Thyroid gland (tissue), 4 donors: ENCODE data around the gene MYO16. TPM values are rescaled to one million over a fixed set of nuclear protein-coding genes. Genes with fewer than 3 reads are reported as not detected.

Source experiments
- DNase-seq, 2 donors: peaks; one replicate each; pipeline ENCODE4 v3.0.0-alpha.2; 2019
- H3K27ac ChIP-seq, 3 donors: fragments of 200-600 bp; sonication (generic); 1 replicate in 2 of 3; 2 replicates in 1 of 3; pipeline ENCODE4 v1.5.1; 2016 to 2019; ENCODE audit warnings: mild to moderate bottlenecking in 1 of 3, moderate library complexity in 1 of 3
- H3K27me3 ChIP-seq: fragments of 200-600 bp; sonication (generic); one replicate; pipeline ENCODE4 v1.5.1; 2019
- H3K36me3 ChIP-seq, 2 donors: fragments of 200-600 bp; sonication (generic); one replicate each; pipeline ENCODE4 v1.5.1; 2016 to 2019
- H3K4me1 ChIP-seq, 2 donors: fragments of 200-600 bp; sonication (generic); one replicate each; pipeline ENCODE4 v1.5.1; 2017 to 2019
- H3K4me3 ChIP-seq, 3 donors: fragments of 200-600 bp; sonication (generic); replicated peaks in 1 of 3; 1 replicate in 2 of 3; 2 replicates in 1 of 3; pipeline ENCODE4 v1.5.1; 2016; ENCODE audit warnings: mild to moderate bottlenecking in 1 of 3
- H3K9me3 ChIP-seq: fragments of 200-600 bp; sonication (generic); one replicate; pipeline ENCODE4 v1.5.1; 2017
- CTCF ChIP-seq, 6 experiments: fragments of 200-600 bp in 3 of 6; fragments of 450-650 bp in 3 of 6; sonication (generic) in 3 of 6; IDR thresholded peaks; one replicate each; pipeline ENCODE4 v1.5.1; 2016 to 2019; ENCODE audit warnings: antibody characterized with exemption in 6 of 6, mild to moderate bottlenecking in 2 of 6, inconsistent platforms in 1 of 6, moderate library complexity in 1 of 6
- POLR2A ChIP-seq, 2 donors: fragments of 450-650 bp; IDR thresholded peaks; one replicate each; pipeline ENCODE4 v1.6.1; 2017; ENCODE audit warnings: antibody characterized with exemption in 2 of 2, mild to moderate bottlenecking in 2 of 2, moderate library complexity in 1 of 2
- WGBS, 2 donors: methylation state at CpG; one replicate each; pipeline ENCODE4 v1.1.5; 2017; 5-methylcytosine and 5-hydroxymethylcytosine counted together
- intact Hi-C: fragments of 100-400 bp; cut with DNase I; formaldehyde crosslinking; loops from one replicate; pipeline ENCODE4 v1.15.1; 2023
- total RNA-seq, 4 donors: library from RNA; depleted of rRNA; stranded (reverse); fragments of >200 nt; gene quantifications; one replicate each; pipeline ENCODE4 v1.2.3, GENCODE V29; 2016

Gene MYO16
- total RNA-seq, 4 donors from 2014 or later = 0.10 to 0.13 (median 0.13) TPM; not detected in 1

GRCh38 chr13:109246001-109246400, 616.6 kb downstream of the MYO16 start:
- no peaks in the 10 kb centered on the region for H3K4me1 ChIP-seq
- WGBS, 2 donors = 91 to 96% methylated on average over 1 of the region's 1 CpG
- DNase-seq = no peak
- H3K9me3 ChIP-seq = no peaks in the 10 kb centered on the region
- H3K4me3 ChIP-seq = no peak overlapping the region
- intact Hi-C loops = no loop called here
- TF ChIP-seq CTCF (IDR thresholded peaks at IDR 0.05) (no peak), POLR2A (IDR thresholded peaks at IDR 0.05) (no peak)
- no peaks in the 10 kb centered on the region for H3K36me3 ChIP-seq
- no peak overlapping the region for H3K27ac ChIP-seq
- no peaks in the 10 kb centered on the region for H3K27me3 ChIP-seq

GRCh38 chr13:109249780-109250528, 620.5 kb downstream of the MYO16 start:
- Histone ChIP-seq H3K4me1 (no peaks in the 10 kb centered on the region), H3K4me3 (no peak overlapping the region), H3K9me3 (no peaks in the 10 kb centered on the region), H3K27me3 (no peaks in the 10 kb centered on the region), H3K27ac (no peak overlapping the region), H3K36me3 (no peaks in the 10 kb centered on the region)
- intact Hi-C loops = no loop called here
- DNase-seq = no peak
- no peak for TF ChIP-seq POLR2A (IDR thresholded peaks at IDR 0.05)
- no peak for TF ChIP-seq CTCF (IDR thresholded peaks at IDR 0.05)
- WGBS, 2 donors = 92 to 93% methylated on average over 4 of the region's 4 CpGs

GRCh38 chr13:109251956-109252355, 622.5 kb downstream of the MYO16 start:
- WGBS, 2 donors = 56 to 68% methylated on average over 2 of the region's 2 CpGs
- no peak for DNase-seq
- no peak for TF ChIP-seq POLR2A (IDR thresholded peaks at IDR 0.05)
- TF ChIP-seq CTCF (IDR thresholded peaks at IDR 0.05) = no peak
- intact Hi-C loops = no loop called here
- H3K27ac ChIP-seq = no peak overlapping the region
- H3K9me3 ChIP-seq = no peaks in the 10 kb centered on the region
- no peak overlapping the region for H3K4me3 ChIP-seq
- no peaks in the 10 kb centered on the region for H3K4me1 ChIP-seq
- no peaks in the 10 kb centered on the region for H3K27me3 ChIP-seq
- no peaks in the 10 kb centered on the region for H3K36me3 ChIP-seq

- Histone ChIP-seq H3K4me1 (no peaks in the 10 kb centered on the region), H3K9me3 (no peaks in the 10 kb centered on the region), H3K27ac (no peak overlapping the region), H3K4me3 (no peak overlapping the region), H3K36me3 (no peaks in the 10 kb centered on the region), H3K27me3 (no peaks in the 10 kb centered on the region)
- WGBS, 2 donors = 88 to 95% methylated on average over 1 of the region's 1 CpG
- intact Hi-C loops = no loop called here
- DNase-seq = no peak
- no peak for TF ChIP-seq POLR2A (IDR thresholded peaks at IDR 0.05)
- TF ChIP-seq CTCF (IDR thresholded peaks at IDR 0.05) = no peak
Measured at GRCh38 chr13:109253316-109253715, 623.9 kb downstream of the MYO16 start.

- Histone ChIP-seq H3K9me3 (no peaks in the 10 kb centered on the region), H3K36me3 (no peaks in the 10 kb centered on the region), H3K4me3 (no peak overlapping the region), H3K27ac (no peak overlapping the region), H3K27me3 (no peaks in the 10 kb centered on the region), H3K4me1 (no peaks in the 10 kb centered on the region)
- intact Hi-C loops = no loop called here
- DNase-seq = no peak
- WGBS, 2 donors = 55 to 70% methylated on average over 1 of the region's 1 CpG
- TF ChIP-seq POLR2A (IDR thresholded peaks at IDR 0.05) (no peak), CTCF (IDR thresholded peaks at IDR 0.05) (no peak)
Measured at GRCh38 chr13:109254274-109254673, 624.9 kb downstream of the MYO16 start.
